Esophagus muscularis mucosa (tissue), 4 donors: ENCODE results near the gene CDX1.

Experiments used
- CTCF ChIP-seq, 3 experiments: fragments of 200-600 bp in 2 of 3; fragments of 450-650 bp in 1 of 3; sonication (generic) in 2 of 3; IDR thresholded peaks; one replicate each; pipeline ENCODE4 v1.5.1; 2017 to 2019; ENCODE audit warnings: antibody characterized with exemption in 3 of 3, mild to moderate bottlenecking in 2 of 3, moderate library complexity in 1 of 3
- EP300 ChIP-seq: sonication (generic); formaldehyde crosslinking; IDR thresholded peaks from one replicate; pipeline ENCODE4 v1.6.1; 2017; ENCODE audit warnings: antibody characterized with exemption
- POLR2A ChIP-seq: fragments of 450-650 bp; IDR thresholded peaks from one replicate; pipeline ENCODE4 v1.6.1; 2017; ENCODE audit warnings: antibody characterized with exemption, moderate library complexity, mild to moderate bottlenecking, low read depth
- POLR2AphosphoS5 ChIP-seq, 2 donors: sonication (generic); formaldehyde crosslinking; IDR thresholded peaks; one replicate each; pipeline ENCODE4 v1.6.1; 2017; ENCODE audit warnings: antibody characterized with exemption in 2 of 2

- no peak for TF ChIP-seq CTCF (IDR thresholded peaks at IDR 0.05)
- TF ChIP-seq EP300, result no peak
- no peak for TF ChIP-seq POLR2A
- no peak for TF ChIP-seq POLR2AphosphoS5 (IDR thresholded peaks at IDR 0.05)
Observed at GRCh38 chr5:150206098-150206778, 39.7 kb downstream of the CDX1 start.
